Body of pancreas (tissue), 4 donors: ENCODE results near the gene SUPT3H.

Experiments
- POLR2A ChIP-seq, 3 donors: fragments of 450-650 bp; IDR thresholded peaks; one replicate each; pipeline ENCODE4 v1.6.1; 2016; ENCODE audit warnings: antibody characterized with exemption in 3 of 3, mild to moderate bottlenecking in 2 of 3
- TF ChIP-seq, protein P1 (sequence below), 7 experiments: fragments of 450-650 bp in 4 of 7; fragments of 200-600 bp in 3 of 7; sonication (generic) in 3 of 7; IDR thresholded peaks; one replicate each; pipeline ENCODE4 v1.5.1; 2016 to 2019; ENCODE audit warnings: antibody characterized with exemption in 7 of 7

DNA sequence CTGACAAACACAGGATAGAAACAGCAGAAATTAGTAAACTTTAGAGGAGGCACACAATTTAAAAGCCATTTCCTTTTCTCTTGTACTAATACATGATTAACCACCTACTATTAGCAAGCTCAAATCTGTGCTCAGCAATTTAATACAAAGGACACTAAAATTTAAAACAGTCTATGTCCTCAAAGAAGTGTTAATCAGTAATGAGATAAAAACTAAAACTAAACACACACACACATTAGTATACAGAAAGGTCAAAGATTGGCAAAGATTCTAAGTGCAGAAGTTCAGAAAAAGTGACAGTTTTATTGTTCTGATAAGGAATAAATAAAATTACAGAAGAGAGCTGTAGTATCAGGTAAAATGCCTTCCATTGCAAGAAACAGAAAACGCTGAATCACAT, 123.5 kb downstream of the SUPT3H start:
- TF ChIP-seq POLR2A (IDR thresholded peaks at IDR 0.05), result no peak
- TF ChIP-seq, protein P1, sequence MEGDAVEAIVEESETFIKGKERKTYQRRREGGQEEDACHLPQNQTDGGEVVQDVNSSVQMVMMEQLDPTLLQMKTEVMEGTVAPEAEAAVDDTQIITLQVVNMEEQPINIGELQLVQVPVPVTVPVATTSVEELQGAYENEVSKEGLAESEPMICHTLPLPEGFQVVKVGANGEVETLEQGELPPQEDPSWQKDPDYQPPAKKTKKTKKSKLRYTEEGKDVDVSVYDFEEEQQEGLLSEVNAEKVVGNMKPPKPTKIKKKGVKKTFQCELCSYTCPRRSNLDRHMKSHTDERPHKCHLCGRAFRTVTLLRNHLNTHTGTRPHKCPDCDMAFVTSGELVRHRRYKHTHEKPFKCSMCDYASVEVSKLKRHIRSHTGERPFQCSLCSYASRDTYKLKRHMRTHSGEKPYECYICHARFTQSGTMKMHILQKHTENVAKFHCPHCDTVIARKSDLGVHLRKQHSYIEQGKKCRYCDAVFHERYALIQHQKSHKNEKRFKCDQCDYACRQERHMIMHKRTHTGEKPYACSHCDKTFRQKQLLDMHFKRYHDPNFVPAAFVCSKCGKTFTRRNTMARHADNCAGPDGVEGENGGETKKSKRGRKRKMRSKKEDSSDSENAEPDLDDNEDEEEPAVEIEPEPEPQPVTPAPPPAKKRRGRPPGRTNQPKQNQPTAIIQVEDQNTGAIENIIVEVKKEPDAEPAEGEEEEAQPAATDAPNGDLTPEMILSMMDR (IDR thresholded peaks at IDR 0.05), result no peak
